H1 (cell line): ENCODE measurements around the gene MAP3K13. TPM values are rescaled to one million over a fixed set of nuclear protein-coding genes. Genes with fewer than 3 reads are reported as not detected.
"Not testable (repeated sequence)": the region's sequence is repeated elsewhere in the genome, so short reads cannot be mapped to it uniquely, and the experiment has no call there.

ENCODE experiments used
- CTCF ChIA-PET: fragments of 300-600 bp; sonication (Branson Sonifier 250); formaldehyde crosslinking; loops from one replicate; lab custom pipeline; 2021; ENCODE audit not compliant: partially characterized antibody; lab: Charles Lee
- POLR2A ChIA-PET: fragments of 300-600 bp; sonication (Branson Sonifier 250); formaldehyde crosslinking; loops from one replicate; lab custom pipeline; 2021; ENCODE audit warnings: inconsistent platforms; ENCODE audit not compliant: partially characterized antibody; lab: Charles Lee
- DNase-seq, 2 experiments: peaks; one replicate each; pipeline versions ENCODE4 v3.0.0 to v3.0.0-alpha.2; 2010 to 2022; ENCODE audit warnings: low spot score in 2 of 2, low read depth in 1 of 2, mixed read lengths in 1 of 2
- FAIRE-seq: peaks from 2 replicates; lab custom pipeline; 2011; peaks lifted over from hg19 to GRCh38; lab: Jason Lieb, UNC
- H2AFZ ChIP-seq: 2 replicates; pipeline ENCODE4 v1.8.1; 2012; ENCODE audit warnings: low read length, inconsistent platforms
- H2AK5ac ChIP-seq: 2 replicates; pipeline ENCODE4 v1.6.1; 2013; ENCODE audit warnings: low read depth, low read length
- H2BK120ac ChIP-seq: replicated peaks from 2 replicates; pipeline ENCODE3; 2013; ENCODE audit warnings: low read depth, low read length, inconsistent platforms
- H2BK12ac ChIP-seq: 2 replicates; pipeline ENCODE4 v1.6.1; 2013; ENCODE audit warnings: low read depth, low read length
- H2BK15ac ChIP-seq: 2 replicates; pipeline ENCODE4 v1.6.1; 2013; ENCODE audit warnings: low read length
- H2BK20ac ChIP-seq: 2 replicates; pipeline ENCODE4 v1.6.1; 2013; ENCODE audit warnings: low read length
- H2BK5ac ChIP-seq: 2 replicates; pipeline ENCODE4 v1.6.1; 2013; ENCODE audit warnings: low read depth, low read length
- H3K14ac ChIP-seq: 2 replicates; pipeline ENCODE4 v1.6.1; 2013; ENCODE audit warnings: inconsistent platforms; ENCODE audit not compliant: insufficient read length
- H3K18ac ChIP-seq: 2 replicates; pipeline ENCODE4 v1.6.1; 2013; ENCODE audit warnings: low read length; ENCODE audit errors: extremely low read depth
- H3K23ac ChIP-seq: 2 replicates; pipeline ENCODE4 v1.6.1; 2013; ENCODE audit warnings: inconsistent platforms; ENCODE audit not compliant: insufficient read length
- H3K23me2 ChIP-seq: 2 replicates; pipeline ENCODE4 v1.6.1; 2013; ENCODE audit warnings: low read depth, low read length
- H3K27ac ChIP-seq: 2 replicates; pipeline ENCODE4 v1.6.1; 2011; ENCODE audit warnings: low read depth, low read length, inconsistent platforms
- H3K27me3 ChIP-seq, 4 experiments: replicated peaks in 1 of 4; 1 replicate in 1 of 4; 2 replicates in 3 of 4; pipeline versions ENCODE4 v1.6.1 to v1.8.1; 2011 to 2013; ENCODE audit warnings: low read length in 3 of 4, mild to moderate bottlenecking in 3 of 4, inconsistent platforms in 2 of 4, mixed read lengths in 2 of 4, moderate library complexity in 1 of 4; ENCODE audit not compliant: control insufficient read depth in 3 of 4, insufficient read depth in 3 of 4; ENCODE audit errors: extremely low read depth in 1 of 4
- H3K36me3 ChIP-seq, 4 experiments: 2 replicates each; pipeline versions ENCODE4 v1.6.1 to v1.8.1; 2011 to 2013; ENCODE audit warnings: mild to moderate bottlenecking in 4 of 4, low read length in 3 of 4, moderate library complexity in 2 of 4, control low read depth in 1 of 4, inconsistent platforms in 1 of 4; ENCODE audit not compliant: insufficient read depth in 4 of 4, control insufficient read depth in 2 of 4
- H3K4ac ChIP-seq: replicated peaks from 2 replicates; pipeline ENCODE3; 2013; ENCODE audit warnings: low read length, low read depth, mixed read lengths, inconsistent platforms; ENCODE audit not compliant: insufficient read length
- H3K4me1 ChIP-seq, 4 experiments: replicated peaks in 1 of 4; 1 replicate in 1 of 4; 2 replicates in 3 of 4; pipeline versions ENCODE4 v1.6.1 to v1.8.1; 2011 to 2013; ENCODE audit warnings: low read length in 3 of 4, inconsistent platforms in 2 of 4, mixed read lengths in 1 of 4; ENCODE audit not compliant: insufficient read depth in 4 of 4, control insufficient read depth in 3 of 4
- H3K4me2 ChIP-seq, 2 experiments: 2 replicates each; pipeline versions ENCODE4 v1.6.1 to v1.8.1; 2011 to 2013; ENCODE audit warnings: low read depth in 2 of 2, low read length in 2 of 2, control low read depth in 1 of 2, inconsistent platforms in 1 of 2, mild to moderate bottlenecking in 1 of 2; ENCODE audit not compliant: insufficient read depth in 1 of 2
- H3K4me3 ChIP-seq, 4 experiments: fragments of 200-600, 300-600 bp in 1 of 4; sonication (generic), shearing (Covaris generic), sonication (Bioruptor Twin) in 1 of 4; 2 replicates each; pipeline versions ENCODE4 v1.5.1 to v1.8.1; 2011 to 2016; ENCODE audit warnings: low read length in 4 of 4, low read depth in 3 of 4, control low read depth in 2 of 4, inconsistent platforms in 2 of 4, mild to moderate bottlenecking in 2 of 4, mixed read lengths in 1 of 4, moderate library complexity in 1 of 4; ENCODE audit not compliant: insufficient read depth in 2 of 4; ENCODE audit errors: extremely low read depth in 1 of 4
- H3K56ac ChIP-seq: replicated peaks from 2 replicates; pipeline ENCODE3; 2013; ENCODE audit warnings: low read depth, mild to moderate bottlenecking, mixed read lengths, low read length, inconsistent platforms; ENCODE audit not compliant: insufficient read length
- H3K79me1 ChIP-seq: 2 replicates; pipeline ENCODE4 v1.6.1; 2013; ENCODE audit warnings: low read depth, low read length, control low read depth
- H3K79me2 ChIP-seq, 2 experiments: 2 replicates each; pipeline versions ENCODE4 v1.6.1 to v1.8.1; 2012 to 2013; ENCODE audit warnings: low read length in 2 of 2, mild to moderate bottlenecking in 2 of 2, inconsistent platforms in 1 of 2; ENCODE audit not compliant: insufficient read depth in 2 of 2, control insufficient read depth in 1 of 2
- H3K9ac ChIP-seq, 4 experiments: replicated peaks in 1 of 4; 1 replicate in 1 of 4; 2 replicates in 3 of 4; pipeline versions ENCODE4 v1.6.1 to v1.8.1; 2011 to 2013; ENCODE audit warnings: low read depth in 3 of 4, low read length in 3 of 4, control low read depth in 2 of 4, mild to moderate bottlenecking in 2 of 4, moderate library complexity in 2 of 4, inconsistent platforms in 1 of 4; ENCODE audit errors: extremely low read depth in 1 of 4
- H3K9me3 ChIP-seq, 2 experiments: 2 replicates each; pipeline versions ENCODE4 v1.6.1 to v1.8.1; 2012 to 2013; ENCODE audit warnings: mild to moderate bottlenecking in 2 of 2, moderate library complexity in 2 of 2, control low read depth in 1 of 2, inconsistent platforms in 1 of 2, low read depth in 1 of 2, low read length in 1 of 2, mixed read lengths in 1 of 2; ENCODE audit not compliant: insufficient read depth in 2 of 2
- H4K20me1 ChIP-seq, 2 experiments: replicated peaks in 1 of 2; 2 replicates each; pipeline versions ENCODE3 to v1.8.1; 2011 to 2013; ENCODE audit warnings: inconsistent platforms in 2 of 2, low read length in 2 of 2, mild to moderate bottlenecking in 1 of 2; ENCODE audit not compliant: insufficient read depth in 2 of 2, control insufficient read depth in 1 of 2
- H4K5ac ChIP-seq: 2 replicates; pipeline ENCODE4 v1.6.1; 2013; ENCODE audit warnings: low read length, low read depth, mixed read lengths, inconsistent platforms; ENCODE audit not compliant: insufficient read length
- H4K8ac ChIP-seq: 2 replicates; pipeline ENCODE4 v1.8.0; 2013; ENCODE audit warnings: mild to moderate bottlenecking, moderate library complexity, low read length, inconsistent platforms; ENCODE audit not compliant: insufficient read depth; ENCODE audit errors: extremely low read depth
- H4K91ac ChIP-seq: replicated peaks from 2 replicates; pipeline ENCODE3; 2013; ENCODE audit warnings: low read length, mixed read lengths, inconsistent platforms; ENCODE audit not compliant: insufficient read length
- CBX8 ChIP-seq: fragments of 300-800, 300-1000 bp; sonication (generic); IDR thresholded peaks from 2 replicates; pipeline ENCODE4 v1.7.1; 2016; ENCODE audit warnings: low read depth, low read length, borderline replicate concordance
- CTBP2 ChIP-seq: IDR thresholded peaks from 2 replicates; pipeline ENCODE4 v1.7.0; 2011; ENCODE audit warnings: borderline replicate concordance, mild to moderate bottlenecking, moderate library complexity, mixed read lengths, low read length; ENCODE audit not compliant: insufficient read depth, insufficient read length
- E2F6 ChIP-seq: IDR thresholded peaks from 2 replicates; pipeline ENCODE4 v1.6.1; 2012; ENCODE audit warnings: inconsistent platforms
- WGBS, 2 experiments: shearing (Covaris generic) in 1 of 2; methylation state at CpG; one replicate each; pipeline versions ENCODE4 v1.1.6 to v1.1.7; 2013 to 2015; ENCODE audit warnings: low lambda C conversion rate in 2 of 2, mixed read lengths in 2 of 2, inconsistent platforms in 1 of 2, low coverage in 1 of 2, missing lambda C conversion rate in 1 of 2; ENCODE audit not compliant: insufficient replicate concordance in 2 of 2, insufficient coverage in 1 of 2, insufficient read length in 1 of 2; ENCODE audit errors: extremely low coverage in 1 of 2, missing lambda C conversion rate in 1 of 2; 5-methylcytosine and 5-hydroxymethylcytosine counted together
- polyA plus RNA-seq, 7 experiments: library from polyadenylated mRNA; depleted of rRNA in 3 of 7; stranded (reverse) in 5 of 7; unstranded in 2 of 7; fragments of >200 nt in 5 of 7; fragments of 200-250 nt in 2 of 7; gene quantifications; 1 replicate in 5 of 7; 2 replicates in 1 of 7; 4 replicates in 1 of 7; pipeline versions ENCODE4 v1.2.1 to v1.2.3, GENCODE V29; 2011 to 2013; ENCODE audit warnings: missing spikeins in 2 of 7, mixed read lengths in 2 of 7
- total RNA-seq: library from RNA; stranded (reverse); fragmentation: NEBNext Ultra II Directional; extraction: Animal tissue kit (Norgen Biotek cat#: 25700); gene quantifications from 2 replicates; pipeline ENCODE4 v1.2.1, GENCODE V29; 2021

The MAP3K13 gene
- total and polyA plus RNA-seq, 2 of the 8 experiments (the other 6 are each of a cell fraction or from before 2014, with no cell fraction given) = 6.8 to 17.9 TPM

GRCh38 chr3:185448107-185448506 is 85.2 kb downstream of the MAP3K13 start (continued):
- TF ChIP-seq E2F6 = no peak
- no peak for TF ChIP-seq CTBP2
- no peak for TF ChIP-seq CBX8
- TF ChIP-seq, all 59 proteins: peak for 0

GRCh38 chr3:185451432-185451831 is 88.5 kb downstream of the MAP3K13 start:
- H3K27me3 ChIP-seq, H4K8ac ChIP-seq, H3K56ac ChIP-seq, H2AK5ac ChIP-seq, H3K4me2 ChIP-seq, FAIRE-seq, H3K79me2 ChIP-seq, H4K5ac ChIP-seq, H3K14ac ChIP-seq, H3K9ac ChIP-seq, DNase-seq, H2AFZ ChIP-seq, H3K4me1 ChIP-seq, H2BK15ac ChIP-seq, H4K91ac ChIP-seq, H3K36me3 ChIP-seq, H3K18ac ChIP-seq, H2BK20ac ChIP-seq, H2BK120ac ChIP-seq, POLR2A ChIA-PET, H3K4me3 ChIP-seq, H3K9me3 ChIP-seq, H3K4ac ChIP-seq, H3K27ac ChIP-seq, H2BK5ac ChIP-seq, H3K23me2 ChIP-seq, H3K23ac ChIP-seq, H2BK12ac ChIP-seq, H4K20me1 ChIP-seq, H3K79me1 ChIP-seq: not testable (repeated sequence)
- 93% methylated on average over 8 of the region's 8 CpGs; no CpG with 5 or more reads in 1 of the 2 experiments for WGBS, 2 experiments
- CTCF ChIA-PET = interaction anchor here (2.0 to 3.6 kb wide), 2 partner anchors 10 to 13 kb away, joined by 4 to 19 read pairs; no protein-coding TSS in a partner anchor
